Right lung (tissue), 5 donors: ENCODE data around the gene PSMD5. TPM values are rescaled to one million over a fixed set of nuclear protein-coding genes. Genes with fewer than 3 reads are reported as not detected.
"Not testable (repeated sequence)": the region's sequence is repeated elsewhere in the genome, so short reads cannot be mapped to it uniquely, and the experiment has no call there.

Experiments used
- DNase-seq, 2 donors: peaks; one replicate each; pipeline ENCODE4 v3.0.0-alpha.2; 2013
- polyA plus RNA-seq, 5 donors: library from polyadenylated mRNA; unstranded; fragments of 120-200 nt; gene quantifications; one replicate each; pipeline versions ENCODE4 v1.2.1 to v1.2.3, GENCODE V29; 2013; ENCODE audit warnings: inconsistent platforms in 1 of 5, low replicate concordance in 1 of 5; ENCODE audit not compliant: insufficient read length in 5 of 5, insufficient read depth in 1 of 5

PSMD5 gene
- polyA plus RNA-seq, 5 donors = 33.4 to 47.0 (median 42.3) TPM

DNA sequence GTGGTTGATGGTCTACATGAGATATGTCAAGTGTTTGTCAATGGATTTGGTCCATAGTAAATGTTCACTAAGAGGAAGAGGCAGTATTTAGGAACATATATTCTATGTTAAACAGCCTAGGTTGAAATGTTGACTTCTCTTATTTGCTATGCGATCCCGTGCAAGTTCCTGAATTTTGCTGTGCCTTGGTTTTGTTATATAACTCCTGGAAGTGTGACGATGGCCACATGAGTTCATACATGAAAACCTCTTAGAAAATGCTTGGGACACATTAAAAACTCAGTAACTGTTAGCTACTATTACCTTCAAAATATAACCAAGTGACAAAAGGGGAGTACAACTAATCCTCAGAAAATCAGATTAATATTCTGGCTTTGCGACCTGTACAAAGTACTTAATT, 27.6 kb downstream of the PSMD5 start:
- DNase-seq = no peak

DNA sequence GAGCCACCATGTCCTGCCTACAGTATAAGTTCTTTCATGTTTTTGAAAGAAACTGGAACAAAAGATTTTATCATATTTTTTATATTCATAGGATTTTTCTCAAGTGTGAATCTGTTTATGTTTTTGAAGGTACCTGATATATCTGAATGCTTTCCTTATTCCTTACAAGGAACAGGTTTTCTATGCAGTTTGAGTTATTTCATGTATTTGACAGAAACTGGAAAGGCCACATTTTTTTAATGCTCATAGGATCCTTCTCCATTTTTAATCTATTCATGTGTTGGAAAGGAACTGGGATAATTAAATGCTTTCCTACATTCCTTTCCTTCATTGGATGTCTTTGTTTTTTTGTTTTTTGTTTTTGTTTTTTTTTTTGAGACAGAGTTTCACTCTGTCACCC, 33.8 kb downstream of the PSMD5 start:
- DNase-seq = no peak

DNA sequence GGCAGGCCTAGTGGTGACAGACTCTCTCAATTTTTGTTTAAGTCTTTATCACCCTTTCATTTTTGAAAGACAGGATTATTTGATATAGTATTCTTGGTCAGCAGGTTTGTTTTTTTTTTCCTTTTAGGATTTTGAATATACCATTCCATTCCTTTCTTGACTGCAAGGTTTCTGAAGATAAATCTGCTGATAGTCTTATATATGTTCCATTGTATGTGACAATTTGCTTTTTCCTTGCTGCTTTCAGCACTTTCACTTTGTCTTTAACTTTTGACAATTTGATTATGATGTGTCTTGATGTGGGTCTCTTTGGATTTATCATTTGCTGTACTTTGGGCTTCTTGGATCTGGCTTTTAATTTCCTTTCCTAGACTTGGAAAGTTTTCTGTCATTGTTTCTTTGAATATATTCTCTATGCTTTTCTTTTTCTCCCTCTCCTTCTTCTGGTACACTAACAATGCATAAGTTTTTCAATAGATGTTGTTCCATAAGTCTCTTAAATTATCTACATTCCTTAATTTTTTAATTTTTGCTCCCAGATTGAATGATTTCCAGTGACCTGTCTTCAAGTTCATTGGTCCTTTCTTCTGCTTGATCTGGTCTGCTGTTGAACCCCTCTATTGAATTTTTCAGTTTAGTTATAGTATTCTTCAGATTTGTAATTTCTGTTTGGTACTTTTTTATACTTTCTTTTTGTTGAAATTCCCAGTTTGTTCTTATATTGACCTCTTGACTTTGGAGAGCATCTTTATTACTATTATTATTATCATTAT, 34.9 kb downstream of the PSMD5 start:
- no peak for DNase-seq

DNA sequence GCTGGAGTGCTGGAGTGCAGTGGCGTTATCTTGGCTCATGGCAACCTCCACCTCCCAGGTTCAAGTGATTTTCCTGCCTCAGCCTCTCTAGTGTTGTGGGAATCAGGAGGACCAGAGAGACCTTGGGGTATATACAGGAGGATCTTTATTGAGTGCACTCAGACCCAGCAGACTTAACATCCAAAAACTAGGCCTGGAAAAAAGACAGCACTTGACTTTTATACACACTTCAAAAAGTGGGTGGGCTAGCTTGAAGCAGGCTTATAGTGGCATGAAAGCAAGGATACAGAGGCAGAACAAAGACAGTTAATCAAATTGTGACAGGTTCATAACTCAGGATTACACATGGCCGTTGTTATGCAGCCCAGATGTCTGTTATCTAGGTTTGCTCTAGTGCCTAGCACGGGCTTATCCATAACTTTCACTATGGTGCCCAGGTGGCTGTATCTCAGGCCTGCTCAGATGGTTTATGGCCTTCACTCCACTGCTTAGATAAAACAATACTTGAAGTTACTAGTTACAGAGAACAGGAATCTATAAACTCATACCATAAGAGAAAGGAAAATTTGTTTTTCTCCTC, 37.8 kb downstream of the PSMD5 start:
- not testable (repeated sequence) for DNase-seq

DNA sequence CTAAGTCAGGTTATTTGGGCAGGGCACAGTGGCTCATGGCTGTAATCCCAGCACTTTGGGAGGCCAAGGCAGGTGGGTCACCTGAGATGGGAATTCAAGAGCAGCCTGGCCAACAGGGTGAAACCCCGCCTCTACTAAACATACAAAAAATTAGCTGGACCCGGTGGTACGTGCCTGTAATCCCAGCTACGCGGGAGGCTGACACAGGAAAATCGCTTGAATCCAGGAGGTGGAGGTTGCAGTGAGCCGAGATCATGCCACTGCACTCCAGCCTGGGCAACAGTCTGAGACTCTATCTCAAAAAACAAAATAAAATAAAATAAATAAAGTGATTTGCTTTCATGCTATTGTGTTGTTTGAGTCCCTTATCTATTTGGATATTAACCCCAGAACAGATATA, 41.3 kb downstream of the PSMD5 start:
- no peak for DNase-seq

DNA sequence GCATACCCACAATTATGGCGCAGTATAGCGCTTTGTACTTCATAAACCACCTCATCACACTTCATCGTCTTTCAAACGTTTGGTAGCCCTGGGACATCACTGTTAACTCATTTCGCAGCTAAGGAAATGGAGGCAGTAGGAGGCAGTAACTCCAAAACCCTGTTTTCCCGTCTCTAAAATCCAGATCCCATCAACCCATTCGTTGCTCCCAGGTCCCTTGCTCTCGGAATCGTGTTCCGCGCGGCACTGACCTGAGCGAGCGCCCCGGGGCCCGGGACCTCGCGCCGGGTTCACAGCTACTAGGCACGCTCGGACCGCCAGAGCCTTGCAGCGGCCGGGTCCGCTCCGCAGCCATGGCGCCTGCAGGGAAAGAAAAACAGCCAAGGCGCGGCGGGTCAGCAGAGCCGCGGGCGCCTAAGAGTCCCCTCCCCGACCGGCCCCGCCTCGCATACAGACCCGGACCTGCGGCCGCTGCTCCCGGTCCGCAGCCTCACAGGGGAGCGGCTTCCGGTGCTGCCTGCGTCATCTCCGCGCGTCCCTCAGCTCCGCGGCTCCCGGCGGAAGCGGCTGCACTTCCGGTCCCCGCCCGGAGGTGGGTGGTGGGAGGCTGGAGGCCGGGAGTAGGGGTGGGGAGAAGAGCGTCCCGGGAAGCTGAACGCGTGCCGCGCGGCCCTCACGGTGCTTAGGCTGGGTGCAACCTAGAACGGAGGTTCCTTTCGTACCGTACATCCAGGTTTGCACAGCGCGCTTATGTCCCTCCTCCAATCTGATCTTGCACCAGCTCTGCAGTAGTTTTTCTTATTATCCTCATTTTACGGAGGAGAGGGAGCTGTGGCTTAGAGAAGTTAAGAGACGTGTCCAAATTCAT, 49.6 kb downstream of the PSMD5 start, which contains the start of gene FBXW2:
FBXW2 (minus strand) TSS at position 519 of the 868 bp plus-strand sequence. CDS start 5,158 bp downstream, outside the sequence.
- DNase-seq = peak; percentile 89 to 91

DNA sequence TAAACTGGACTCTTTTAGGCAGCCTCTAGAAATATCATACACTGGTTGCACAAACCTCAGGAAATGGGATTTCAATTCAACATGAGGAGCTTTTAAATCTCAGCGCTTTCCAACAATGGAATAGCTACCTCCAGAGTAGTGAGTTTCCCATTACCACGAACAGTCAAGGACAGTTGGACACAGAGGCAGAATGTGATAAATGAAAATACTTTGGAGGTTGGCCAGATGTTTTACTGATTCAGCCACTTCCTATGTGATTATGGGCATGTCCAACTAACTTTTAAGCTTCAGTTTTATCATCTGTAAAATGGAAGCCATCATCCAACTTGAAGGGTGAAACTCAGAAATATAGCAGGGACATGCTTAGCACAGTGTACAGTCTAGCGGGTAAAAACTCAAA, 51.6 kb downstream of the PSMD5 start:
- DNase-seq = no peak

DNA sequence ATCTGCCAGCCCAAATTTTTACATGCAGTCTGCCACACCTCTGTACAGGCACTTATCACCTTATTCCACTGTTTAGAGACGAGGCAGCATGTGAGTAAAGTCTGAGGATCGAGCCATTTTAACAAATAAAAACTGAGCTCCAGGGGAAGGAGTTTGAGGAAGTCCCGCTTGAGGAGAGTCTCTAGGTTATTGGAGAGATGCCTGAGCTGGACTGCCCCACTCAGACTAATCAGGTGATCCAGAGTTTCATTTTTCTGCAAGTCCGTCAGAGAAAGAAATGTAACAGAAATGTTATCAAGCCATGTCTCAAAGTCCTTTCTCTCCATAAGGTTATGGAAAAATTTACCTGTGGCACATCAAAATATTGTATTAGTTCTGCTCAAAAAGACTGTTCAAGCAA, 54.8 kb downstream of the PSMD5 start:
- DNase-seq = no peak

DNA sequence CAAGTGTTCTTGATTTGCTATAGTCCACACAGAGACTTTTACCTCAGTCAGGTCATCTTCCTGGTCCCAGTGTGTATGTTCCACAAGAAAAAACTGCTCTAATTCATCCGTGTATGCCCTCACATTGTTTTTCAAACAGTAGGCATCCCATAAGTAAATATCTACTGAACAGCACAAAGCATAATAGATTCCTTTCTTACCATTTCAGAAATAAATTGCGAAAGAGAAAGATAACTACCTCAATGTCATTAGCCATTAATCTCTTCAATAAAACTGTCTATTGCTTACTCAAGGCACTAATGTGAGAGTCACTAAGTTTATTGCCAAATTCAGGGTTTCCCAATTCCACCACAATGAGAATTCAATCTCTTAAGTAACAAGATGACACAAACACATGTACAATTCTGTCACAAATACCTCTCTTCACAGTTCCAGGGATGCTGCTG, 59.1 kb downstream of the PSMD5 start:
- no peak for DNase-seq

DNA sequence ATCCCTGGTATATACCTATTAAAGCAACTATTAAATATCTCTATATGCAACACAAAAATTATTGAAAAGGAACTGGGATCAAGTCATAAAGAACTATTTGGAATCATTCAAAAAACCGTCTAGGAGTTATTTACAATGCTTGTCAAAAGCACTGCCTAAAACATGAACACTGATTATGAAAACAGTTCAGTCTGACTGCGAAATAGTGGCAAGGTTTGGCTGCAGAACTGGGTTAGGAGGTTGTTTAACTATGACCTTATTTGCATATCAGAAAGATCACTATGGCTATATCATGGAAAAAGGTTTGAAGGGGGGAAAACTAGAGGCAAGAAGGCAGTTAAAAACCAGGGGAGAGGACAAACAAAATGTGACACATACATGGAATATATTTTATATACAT, 61.5 kb downstream of the PSMD5 start:
- no peak for DNase-seq

DNA sequence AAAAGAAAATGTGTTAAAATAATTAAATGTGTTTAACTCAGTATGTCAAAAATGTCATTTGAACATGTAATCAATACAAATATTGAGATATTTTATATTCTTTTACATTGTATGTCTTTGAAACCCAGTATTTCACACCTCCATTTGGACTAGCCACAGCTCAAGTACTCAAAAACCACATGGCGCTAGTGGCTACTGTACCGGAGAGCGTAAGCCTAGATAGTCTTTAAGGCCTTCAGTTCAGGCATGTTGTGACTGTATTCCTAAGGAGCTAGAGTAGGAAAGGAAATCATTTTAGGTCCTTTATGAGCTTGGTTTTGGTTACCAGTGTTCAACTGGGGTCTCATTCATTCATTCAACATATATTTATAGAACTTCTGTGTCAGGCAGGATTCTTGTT, 62.4 kb downstream of the PSMD5 start:
- no peak for DNase-seq

DNA sequence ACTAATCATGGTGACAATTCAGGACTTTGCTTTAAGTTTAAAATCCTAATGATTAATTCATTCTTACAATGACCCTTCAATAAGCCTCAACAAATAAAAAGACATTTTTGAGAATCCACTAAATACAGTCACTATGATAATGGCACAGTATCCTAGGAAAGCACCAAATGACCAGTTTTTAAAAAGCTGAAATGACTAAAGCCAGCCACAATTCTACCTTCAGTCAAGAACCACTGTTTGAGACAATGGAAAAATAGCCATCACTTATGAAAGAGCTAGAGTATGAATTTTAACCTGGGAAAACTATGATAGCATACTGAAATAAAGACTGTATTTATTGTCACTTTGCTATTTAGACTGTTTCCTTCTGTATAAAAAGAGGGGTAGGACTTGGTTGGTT, 63.5 kb downstream of the PSMD5 start:
- DNase-seq = no peak

DNA sequence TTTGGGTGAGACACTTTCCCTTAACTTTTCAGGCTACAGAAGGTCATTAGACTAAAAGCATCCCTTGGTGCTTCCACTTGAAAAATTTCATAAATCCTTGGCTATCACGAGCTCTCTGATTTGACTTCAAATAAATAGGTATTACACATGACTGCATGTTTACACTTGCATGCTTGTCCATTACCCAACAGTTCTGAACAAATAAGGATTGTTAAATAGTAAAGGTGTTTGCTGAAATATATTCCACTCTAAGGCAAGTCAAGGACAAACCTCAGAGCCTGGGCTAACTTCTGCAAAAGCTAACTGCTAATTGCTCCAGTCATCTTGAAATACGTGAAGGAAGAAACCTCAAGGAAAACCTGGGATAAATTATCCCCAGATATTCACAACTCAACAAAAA, 64.0 kb downstream of the PSMD5 start:
- DNase-seq = no peak

DNA sequence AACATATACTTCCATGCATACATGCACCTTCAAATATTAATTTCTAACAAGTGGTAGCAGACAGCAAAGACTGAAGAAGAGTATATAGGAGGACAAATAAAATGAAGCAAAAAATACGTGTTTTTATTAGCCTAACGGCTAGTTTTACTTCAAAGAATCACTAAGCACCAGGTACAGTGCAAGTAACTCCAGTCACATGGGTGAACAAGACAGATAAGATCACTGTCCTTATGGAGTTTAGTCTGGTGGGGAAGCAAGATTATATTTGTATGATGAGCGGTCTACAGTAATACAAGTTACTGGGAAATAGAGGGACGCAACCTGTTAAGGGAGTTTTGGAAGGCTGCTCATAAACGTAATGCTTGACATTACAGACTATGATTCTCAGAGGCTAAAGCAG, 65.5 kb downstream of the PSMD5 start:
- DNase-seq = no peak

DNA sequence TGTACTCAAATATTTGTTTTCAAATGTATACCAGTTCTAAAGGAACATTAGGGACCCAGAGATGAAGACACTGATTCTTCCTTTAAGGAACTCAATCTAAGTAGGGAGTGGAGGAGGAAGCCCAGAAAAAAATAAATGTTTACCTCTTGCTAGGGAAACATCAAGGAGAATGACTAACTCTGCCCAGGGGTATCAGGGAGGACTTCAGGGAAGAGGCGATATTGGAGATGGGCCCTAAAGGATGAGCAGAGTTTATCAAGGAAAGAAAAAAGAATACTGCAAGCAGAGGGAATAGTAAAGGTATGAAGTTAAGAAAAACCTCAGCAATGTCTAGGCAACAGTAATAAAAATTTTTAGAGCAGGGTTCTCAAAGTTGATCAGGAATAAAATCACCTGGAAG, 65.9 kb downstream of the PSMD5 start:
- DNase-seq = no peak

DNA sequence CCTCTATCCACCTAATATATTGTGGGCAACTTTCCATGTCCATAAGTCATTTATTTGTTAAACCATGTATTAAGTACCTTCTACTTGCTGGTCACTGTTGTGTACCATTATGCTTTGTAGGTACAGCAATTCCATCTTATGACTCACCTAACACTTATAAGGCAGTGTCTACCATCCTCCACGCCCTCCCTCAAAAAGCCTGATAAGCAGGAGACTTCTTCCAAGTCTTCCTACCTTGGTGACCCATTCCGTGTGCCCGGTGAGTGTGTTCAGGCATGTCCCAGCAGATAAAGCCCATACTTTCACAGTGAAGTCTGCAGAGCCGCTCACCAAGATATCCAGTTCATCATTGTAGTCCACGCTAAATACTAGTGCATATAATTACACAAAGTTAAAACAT, 66.9 kb downstream of the PSMD5 start:
- no peak for DNase-seq

DNA sequence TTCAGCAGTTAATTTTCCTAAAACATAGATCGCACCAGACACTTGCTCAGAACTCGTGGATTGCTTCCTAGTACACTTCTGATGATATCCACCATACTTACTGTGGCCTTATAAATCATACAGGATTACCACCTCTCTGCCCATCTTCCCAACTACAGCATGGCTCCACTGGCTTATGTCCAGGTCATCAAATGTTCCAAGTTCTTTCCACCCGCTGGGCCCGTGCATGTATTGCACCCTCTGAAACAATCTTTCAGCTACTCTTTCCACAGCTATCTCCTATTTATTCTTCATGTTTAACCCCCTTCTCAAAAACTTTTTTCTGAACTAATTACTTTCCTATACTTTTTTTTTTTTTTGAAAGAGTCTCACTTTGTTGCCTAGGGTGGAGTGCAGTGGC, 68.0 kb downstream of the PSMD5 start:
- no peak for DNase-seq

DNA sequence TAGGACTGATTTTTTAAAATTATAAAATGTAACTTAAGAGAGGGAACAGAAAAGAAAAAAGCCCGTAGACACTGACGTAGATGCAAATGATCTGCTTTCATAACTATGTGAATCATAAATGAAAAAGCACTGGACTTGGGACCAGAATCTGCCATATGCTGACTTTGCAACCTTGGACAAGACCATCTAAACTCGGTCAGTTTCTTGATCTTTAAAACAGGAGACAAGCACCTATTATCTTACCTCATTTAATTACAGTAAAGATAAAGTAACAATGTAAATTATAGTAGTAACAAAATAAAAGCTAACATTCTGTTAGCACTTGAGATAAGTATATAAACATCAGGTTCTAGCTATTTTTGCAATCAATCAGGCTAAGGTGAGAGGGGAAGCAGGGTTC, 69.5 kb downstream of the PSMD5 start:
- no peak for DNase-seq

DNA sequence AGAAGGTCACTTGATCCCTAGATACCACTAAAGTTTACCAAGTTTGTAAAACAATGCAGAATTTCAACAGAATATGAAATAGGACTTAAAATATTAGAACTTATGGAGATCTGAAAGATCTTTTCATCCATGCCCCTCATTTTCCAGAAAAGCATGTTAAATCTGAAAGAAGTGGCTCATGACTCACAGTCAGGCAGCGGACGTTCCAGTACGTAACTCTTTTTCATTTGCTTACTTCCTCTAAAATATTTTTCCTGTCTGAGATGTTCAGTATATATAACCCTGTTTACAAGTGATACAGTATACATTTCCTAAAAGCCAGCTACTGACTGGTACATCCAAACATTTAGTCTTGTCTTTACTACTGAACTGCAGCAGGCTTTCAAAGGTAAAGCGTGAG, 71.8 kb downstream of the PSMD5 start:
- no peak for DNase-seq

DNA sequence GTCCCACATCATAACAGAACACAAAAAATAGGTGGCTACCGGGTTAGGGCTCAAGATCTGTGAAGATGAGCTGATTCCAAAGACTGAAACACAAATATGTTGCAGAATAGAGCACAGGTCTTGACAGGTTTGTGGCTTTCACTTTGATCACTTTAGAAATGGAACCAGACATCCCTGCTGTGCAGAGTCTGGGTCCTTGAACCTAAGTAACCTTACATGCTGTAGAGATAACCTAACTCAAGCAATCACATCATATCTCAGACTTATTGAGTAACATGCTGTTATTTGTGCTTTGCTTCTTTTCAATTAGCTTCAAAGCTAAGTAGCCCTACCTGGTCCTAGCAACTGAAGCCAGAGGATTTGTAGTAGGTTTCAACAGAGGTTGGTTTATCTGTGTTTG, 73.8 kb downstream of the PSMD5 start:
- no peak for DNase-seq

DNA sequence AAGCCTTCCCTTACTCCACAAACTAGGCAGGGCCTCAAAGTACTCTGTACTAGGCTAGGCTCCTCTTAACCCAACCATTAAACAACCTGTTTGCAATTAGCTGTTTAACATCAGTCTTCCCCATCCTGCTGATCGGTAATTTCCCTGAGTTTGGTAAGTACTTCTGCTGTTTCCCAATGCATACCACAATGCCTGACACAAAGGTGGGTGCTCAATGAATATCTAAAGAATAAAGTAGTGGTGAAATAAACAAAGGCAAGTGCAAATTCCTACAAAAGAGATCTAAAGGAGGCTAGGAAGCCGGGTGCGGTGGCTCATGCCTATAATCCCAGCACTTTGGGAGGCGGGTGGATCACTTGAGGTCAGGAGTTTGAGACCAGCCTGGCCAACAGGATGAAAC, 74.5 kb downstream of the PSMD5 start:
- DNase-seq = no peak

DNA sequence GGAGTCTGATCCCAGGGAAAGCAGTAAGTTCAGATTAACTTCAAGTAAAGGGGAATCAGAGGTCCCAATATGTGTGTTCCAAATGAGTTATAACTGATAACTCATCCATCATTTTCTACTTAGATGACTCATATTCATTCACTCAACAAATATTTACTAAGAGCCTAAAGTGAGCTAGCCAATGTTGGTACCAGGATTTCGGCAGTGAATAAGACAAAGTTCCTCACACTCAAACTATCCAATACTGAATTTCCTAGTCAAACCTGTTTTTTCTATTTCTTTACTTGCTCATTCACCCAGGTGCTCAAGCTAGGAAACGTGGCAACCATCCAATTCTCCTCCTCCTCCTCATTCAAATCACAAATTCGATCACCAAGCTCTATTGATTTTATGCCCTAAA, 75.3 kb downstream of the PSMD5 start:
- DNase-seq = peak in 1 of 2 donors; percentile 11
